Measurements from ENCODE around the gene SLC26A5.

- TF ChIP-seq CTCF (IDR thresholded peaks at IDR 0.05) (no peak), POLR2A (IDR thresholded peaks at IDR 0.05) (no peak)
Measured at GRCh38 chr7:103338864-103339263, 107.1 kb downstream of the SLC26A5 start.
